HG03045 (cell line): Measurements from ENCODE around the gene MARCHF6.
"Not testable (repeated sequence)": the region's sequence is repeated elsewhere in the genome, so short reads cannot be mapped to it uniquely, and the experiment has no call there.

Source experiments
- ATAC-seq: cut with Tn5 transposase; IDR thresholded peaks from one replicate; pipeline ENCODE4 v1.9.1; 2021; ENCODE audit warnings: mild to moderate bottlenecking, moderate library complexity; ENCODE audit not compliant: unreplicated experiment

The MARCHF6 gene

DNA sequence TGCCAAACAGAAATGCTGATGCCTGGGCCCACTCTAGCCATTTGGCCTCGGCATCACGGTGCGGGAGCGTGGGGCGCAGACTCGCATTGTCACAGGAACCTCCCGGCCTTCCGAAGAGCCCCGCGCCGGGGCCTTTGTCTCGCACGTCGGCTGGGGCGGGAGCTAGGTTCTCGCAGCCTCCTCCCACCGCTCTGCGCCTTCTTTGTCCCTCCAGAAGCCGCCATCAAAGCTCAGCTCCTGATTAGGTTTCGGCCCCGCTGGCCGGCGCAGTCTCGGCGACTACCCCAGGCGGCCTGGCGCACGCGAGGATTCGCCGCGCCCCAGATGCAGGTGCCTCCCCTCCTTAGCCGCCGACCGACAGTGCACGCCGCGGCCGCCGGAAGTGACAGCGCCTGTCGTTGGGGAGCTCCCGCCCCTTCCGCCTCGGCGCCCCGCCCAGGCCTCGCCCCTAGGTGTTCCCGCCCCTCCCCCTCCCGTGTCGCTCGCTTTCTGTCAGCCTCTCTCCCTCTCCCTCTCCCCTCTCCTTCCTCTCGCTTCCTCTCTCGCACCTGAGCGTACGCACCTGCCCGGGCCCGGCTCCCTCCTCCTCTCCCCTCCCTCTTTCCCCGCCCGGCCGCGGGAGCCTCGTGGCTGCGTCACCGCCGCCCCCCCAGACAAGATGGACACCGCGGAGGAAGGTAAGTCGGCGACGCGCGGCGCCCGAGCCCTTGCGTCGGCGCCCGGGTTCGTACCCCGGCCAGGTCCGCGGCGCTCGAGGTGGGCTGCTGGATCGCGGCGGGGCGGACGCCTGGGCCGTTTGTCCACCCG is at the start of gene MARCHF6:
Gene MARCHF6 (plus strand): TSS at position 455 of the 807 bp plus-strand sequence. CDS start 204 bp downstream, at position 659.
- ATAC-seq, result peak; percentile 89

DNA sequence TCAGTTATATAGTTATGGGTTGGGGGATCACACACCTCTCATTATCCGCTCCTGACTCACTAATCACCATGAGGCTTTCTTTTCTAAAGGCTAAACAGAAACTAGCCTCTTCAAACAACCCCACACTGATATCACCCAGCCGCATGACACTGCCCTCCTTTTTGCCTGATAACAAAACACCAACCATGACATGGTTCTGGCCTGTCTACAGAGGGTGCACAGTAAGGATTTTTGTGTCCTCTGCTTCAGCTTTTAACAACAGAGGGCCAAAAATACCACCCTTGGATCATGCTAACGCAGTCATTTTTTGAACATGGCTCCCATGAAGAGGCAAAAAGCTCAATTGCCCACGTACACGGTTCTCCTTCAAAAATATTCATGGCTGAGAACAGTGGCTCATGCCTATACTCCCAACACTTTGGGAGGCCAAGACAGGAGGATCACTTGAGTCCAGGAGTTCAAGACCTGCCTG is 49.8 kb upstream of the MARCHF6 start:
- no peak for ATAC-seq

- ATAC-seq, result no peak
Measured at GRCh38 chr5:10304932-10305331, 48.6 kb upstream of the MARCHF6 start.

DNA sequence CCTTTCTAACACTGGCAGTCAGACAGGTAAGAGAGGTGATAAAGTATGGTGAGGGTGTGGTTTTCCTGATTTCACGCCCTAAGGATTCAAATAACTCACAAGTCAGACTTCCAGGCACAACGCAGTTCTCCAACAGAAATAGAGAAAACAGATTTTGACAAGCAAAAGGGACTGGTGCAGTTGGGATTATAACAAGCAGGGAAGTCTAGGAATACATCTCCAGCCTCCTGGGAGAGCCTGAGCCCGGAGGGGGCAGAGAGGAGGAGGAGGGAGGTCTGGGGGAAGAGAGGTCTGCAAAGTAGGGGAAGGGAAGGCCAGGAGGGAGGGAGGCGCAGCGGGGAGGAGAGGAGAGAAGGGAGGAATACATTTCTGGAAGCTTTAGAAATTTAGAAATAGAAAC is 47.4 kb upstream of the MARCHF6 start:
- ATAC-seq, result no peak

GRCh38 chr5:10306806-10307205 is 46.7 kb upstream of the MARCHF6 start:
- ATAC-seq, result no peak

GRCh38 chr5:10307206-10308148 is 46.0 kb upstream of the MARCHF6 start, which contains the start of gene CMBL:
Gene CMBL (minus strand): TSS chr5:10307902. CDS start chr5:10290762, 17,140 bp downstream.
- ATAC-seq, result peak; percentile 67

DNA sequence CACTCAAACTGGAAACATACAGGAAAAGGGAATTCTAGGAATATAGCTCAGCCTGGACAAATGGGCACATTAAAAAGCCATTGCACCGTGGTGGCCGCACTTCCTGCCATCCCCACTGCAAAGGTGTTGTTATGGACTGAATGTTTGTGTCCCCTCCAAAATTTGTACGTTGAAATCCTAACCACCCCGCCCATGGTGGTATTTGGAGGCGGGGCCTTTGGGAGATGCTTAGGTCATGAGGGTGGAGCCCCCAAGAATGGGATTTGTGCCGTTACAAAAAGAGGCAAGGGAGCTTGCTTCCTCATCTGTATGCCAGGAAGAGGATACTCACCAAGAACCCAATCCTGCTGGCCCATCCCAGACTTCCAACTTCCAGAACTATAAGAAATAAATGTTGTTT is 44.7 kb upstream of the MARCHF6 start:
- no peak for ATAC-seq

- no peak for ATAC-seq
Measured at GRCh38 chr5:10310066-10310779, 43.3 kb upstream of the MARCHF6 start.

GRCh38 chr5:10310835-10311570 is 42.5 kb upstream of the MARCHF6 start:
- not testable (repeated sequence) for ATAC-seq

DNA sequence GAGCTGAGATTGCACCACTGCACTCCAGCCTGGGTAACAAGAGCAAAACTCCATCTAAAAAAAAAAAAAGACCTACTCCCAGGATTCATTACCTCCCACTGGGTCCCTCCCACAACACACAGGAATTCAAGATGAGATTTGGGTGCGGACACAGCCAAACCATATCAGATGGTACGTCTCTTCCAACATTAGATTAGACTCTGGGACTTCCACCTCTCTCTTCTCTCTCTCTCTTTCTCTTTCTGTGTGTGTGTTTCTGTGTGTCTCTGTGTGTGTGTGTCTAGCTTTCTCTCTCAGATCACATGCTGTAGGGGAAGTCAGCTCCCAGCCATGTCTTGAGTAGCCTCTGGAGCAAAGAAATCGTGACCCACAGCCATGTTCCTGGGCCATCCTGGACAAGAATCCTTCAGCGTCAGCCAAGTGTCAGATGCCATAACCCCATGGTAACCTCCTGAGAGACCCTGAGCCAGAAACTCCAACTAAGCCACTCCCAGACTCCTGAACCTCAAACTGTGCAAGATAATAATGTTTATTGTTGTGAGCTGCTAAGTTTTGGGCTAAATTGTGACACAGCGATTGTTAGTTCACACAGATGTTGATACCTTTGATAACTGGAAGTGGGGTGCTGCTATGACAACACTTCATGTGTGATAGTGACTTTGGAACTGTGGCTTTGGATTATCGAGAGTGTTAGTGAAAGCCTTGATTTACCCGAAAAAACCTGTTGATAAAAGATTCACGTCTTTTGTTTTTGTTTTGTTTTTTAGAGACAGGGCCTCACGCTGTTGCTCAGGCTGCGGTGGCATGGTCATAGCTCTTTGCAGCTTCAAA is 41.7 kb upstream of the MARCHF6 start:
- ATAC-seq, result no peak

DNA sequence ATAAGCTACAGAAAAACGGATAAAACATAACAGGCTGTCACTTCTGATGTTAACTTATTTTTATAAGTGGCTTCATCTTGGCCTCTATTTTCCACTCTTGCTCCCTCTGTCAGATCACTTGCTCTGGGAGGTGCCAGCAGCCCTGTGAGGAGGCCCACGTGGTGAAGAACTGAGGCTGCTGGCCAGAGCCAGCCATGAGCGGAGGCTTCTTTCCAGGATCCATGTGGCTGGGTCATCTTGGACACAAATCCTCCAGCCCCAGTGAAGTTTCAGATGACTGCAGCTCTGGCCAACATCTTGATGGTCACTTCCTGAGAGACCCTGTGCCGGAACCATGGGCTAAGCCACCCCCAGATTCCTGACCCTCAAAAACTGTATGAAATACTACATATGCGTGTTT is 38.3 kb upstream of the MARCHF6 start:
- ATAC-seq, result no peak

GRCh38 chr5:10315824-10316509 is 37.5 kb upstream of the MARCHF6 start:
- no peak for ATAC-seq

- ATAC-seq, result no peak
Measured at GRCh38 chr5:10317825-10318682, 35.4 kb upstream of the MARCHF6 start.

- no peak for ATAC-seq
Measured at GRCh38 chr5:10319202-10319851, 34.2 kb upstream of the MARCHF6 start.

DNA sequence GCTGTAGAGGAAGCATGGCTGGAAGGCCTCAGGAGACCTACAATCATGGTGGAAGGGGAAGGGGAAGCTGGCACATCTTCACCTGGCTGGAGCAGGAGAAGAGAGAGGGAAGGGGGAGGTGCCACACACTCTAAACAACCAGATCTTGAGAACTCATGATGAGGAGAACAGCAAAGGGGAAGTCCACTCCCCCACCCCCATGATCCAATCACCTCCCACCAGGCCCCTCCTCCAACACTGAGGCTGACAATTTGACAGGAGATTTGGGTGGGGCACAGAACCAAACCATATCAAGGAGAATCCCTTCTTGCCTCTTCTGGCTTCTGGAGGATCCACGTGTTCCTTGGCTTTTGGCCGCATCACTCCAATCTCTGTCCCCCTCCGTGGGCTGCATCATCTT is 32.7 kb upstream of the MARCHF6 start:
- ATAC-seq, result no peak

DNA sequence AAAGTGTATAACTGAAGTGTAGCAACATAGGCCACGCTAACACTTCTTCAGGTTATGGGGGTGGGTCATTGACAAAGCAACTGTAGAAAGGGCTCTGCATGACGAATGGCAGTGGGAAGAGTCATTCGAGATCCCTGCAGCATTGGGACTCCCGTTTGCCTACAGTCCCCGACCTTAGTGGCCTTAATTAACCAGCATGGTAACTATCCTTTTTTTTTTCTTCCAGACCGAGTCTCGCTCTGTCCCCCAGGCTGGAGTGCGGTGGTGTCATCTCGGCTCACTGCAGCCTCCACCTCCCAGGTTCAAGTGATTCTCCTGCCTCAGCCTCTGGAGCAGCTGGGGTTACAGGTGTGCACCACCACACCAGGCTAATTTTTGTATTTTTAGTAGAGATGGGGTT is 31.6 kb upstream of the MARCHF6 start:
- ATAC-seq, result no peak
